ENCODE results near the gene DAGLA.

The DAGLA gene

DNA sequence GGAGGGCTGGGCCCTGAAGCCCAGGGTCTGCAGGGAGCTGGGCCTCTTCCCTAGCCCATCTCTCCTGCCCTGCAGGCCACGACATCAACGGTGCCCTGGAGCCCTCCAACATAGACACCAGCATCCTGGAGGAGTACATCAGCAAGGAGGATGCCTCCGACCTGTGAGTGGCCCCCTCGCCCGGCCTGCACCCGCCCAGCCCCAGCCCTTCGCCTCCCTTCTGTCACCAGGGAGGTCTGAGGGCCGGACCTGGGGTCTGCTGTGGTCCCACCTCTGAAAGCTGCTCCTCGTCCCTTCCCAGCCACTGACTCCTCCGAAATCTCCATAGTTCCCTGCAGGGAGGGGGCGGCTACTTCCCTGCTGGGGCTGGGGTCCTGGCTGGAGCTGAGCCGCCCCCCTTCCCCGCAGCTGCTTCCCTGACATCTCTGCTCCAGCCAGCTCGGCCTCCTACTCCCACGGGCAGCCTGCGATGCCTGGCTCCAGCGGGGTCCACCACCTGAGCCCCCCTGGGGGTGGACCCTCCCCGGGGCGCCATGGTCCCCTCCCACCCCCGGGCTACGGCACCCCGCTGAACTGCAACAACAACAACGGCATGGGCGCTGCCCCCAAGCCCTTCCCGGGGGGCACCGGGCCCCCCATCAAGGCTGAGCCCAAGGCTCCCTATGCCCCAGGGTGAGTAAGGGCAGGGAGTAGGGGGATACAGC is 85.5 kb downstream of the DAGLA start:
- no peak overlapping the region for H3K27ac ChIP-seq

DNA sequence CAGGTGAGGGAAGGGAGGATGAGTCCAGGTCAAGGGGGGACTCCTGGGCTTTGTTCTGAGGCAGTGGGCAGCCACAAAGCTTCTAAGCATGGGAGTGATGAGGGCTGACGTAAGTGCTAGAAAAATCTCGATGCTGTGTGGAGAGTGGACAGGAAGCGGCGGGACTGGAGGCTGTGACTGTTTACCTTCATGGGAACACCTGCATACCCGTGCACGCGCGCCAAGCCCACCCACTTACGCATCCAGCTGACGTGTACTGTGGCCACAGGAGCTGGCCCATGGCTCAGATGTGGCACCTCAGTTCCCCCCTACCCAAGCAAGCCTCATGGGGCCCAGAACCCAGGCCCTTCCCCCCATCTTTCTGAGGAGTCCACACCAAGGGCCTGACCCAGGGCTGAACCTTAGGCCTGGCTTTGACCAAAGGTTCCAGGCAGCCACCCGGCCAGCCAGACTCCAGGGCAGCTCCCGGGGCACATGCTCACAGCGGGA is 86.2 kb downstream of the DAGLA start:
- TF ChIP-seq, protein P1, sequence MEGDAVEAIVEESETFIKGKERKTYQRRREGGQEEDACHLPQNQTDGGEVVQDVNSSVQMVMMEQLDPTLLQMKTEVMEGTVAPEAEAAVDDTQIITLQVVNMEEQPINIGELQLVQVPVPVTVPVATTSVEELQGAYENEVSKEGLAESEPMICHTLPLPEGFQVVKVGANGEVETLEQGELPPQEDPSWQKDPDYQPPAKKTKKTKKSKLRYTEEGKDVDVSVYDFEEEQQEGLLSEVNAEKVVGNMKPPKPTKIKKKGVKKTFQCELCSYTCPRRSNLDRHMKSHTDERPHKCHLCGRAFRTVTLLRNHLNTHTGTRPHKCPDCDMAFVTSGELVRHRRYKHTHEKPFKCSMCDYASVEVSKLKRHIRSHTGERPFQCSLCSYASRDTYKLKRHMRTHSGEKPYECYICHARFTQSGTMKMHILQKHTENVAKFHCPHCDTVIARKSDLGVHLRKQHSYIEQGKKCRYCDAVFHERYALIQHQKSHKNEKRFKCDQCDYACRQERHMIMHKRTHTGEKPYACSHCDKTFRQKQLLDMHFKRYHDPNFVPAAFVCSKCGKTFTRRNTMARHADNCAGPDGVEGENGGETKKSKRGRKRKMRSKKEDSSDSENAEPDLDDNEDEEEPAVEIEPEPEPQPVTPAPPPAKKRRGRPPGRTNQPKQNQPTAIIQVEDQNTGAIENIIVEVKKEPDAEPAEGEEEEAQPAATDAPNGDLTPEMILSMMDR (IDR thresholded peaks at IDR 0.05): no peak
- Histone ChIP-seq H3K27ac (no peak overlapping the region), H3K4me3 (no peak overlapping the region)
- DNase-seq (ENCODE audit: low spot score): no peak

More for the DNA sequence above, 85.5 kb downstream of the DAGLA start:
- H3K4me3 ChIP-seq: no peak overlapping the region
- DNase-seq (ENCODE audit: low spot score): no peak
- TF ChIP-seq, protein P1 (IDR thresholded peaks at IDR 0.05): no peak

DNA sequence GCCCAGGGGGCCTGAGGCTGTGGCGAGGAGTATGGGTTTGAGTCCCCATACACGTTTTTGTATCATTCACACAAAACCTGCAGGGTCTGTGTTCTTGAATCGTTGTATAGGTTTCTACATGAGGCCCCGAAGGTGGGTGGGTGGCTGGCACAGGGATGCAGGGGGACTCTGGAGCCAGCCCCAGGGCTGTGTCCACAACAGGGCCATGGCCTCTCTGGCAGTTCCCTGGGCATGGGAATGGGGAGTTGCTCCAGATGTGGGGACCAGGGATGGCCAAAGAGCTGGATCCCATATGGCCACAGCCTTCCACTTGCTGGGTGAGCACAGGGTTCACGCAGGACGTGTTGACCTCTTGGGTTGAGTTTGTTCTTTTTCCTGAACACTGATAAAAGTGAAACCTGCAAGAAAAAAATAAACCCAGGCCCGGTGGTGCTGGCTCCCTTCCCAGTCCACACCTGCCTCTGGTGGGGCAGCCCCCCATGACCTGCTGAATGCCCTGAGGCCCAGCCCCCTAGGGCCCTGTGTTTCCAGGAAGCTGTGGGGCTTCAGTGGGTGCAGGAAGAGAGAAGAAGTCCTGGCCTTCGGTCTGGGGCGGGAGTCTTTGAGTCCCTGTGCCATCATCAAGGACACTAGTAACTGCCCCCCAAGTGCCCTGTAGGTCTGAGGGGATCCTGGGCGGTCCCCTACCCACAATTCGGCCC is 88.3 kb downstream of the DAGLA start:
- TF ChIP-seq, protein P1 (IDR thresholded peaks at IDR 0.05): no peak
- DNase-seq (ENCODE audit: low spot score): no peak
- Histone ChIP-seq H3K4me3 (no peak overlapping the region), H3K27ac (no peak overlapping the region)

DNA sequence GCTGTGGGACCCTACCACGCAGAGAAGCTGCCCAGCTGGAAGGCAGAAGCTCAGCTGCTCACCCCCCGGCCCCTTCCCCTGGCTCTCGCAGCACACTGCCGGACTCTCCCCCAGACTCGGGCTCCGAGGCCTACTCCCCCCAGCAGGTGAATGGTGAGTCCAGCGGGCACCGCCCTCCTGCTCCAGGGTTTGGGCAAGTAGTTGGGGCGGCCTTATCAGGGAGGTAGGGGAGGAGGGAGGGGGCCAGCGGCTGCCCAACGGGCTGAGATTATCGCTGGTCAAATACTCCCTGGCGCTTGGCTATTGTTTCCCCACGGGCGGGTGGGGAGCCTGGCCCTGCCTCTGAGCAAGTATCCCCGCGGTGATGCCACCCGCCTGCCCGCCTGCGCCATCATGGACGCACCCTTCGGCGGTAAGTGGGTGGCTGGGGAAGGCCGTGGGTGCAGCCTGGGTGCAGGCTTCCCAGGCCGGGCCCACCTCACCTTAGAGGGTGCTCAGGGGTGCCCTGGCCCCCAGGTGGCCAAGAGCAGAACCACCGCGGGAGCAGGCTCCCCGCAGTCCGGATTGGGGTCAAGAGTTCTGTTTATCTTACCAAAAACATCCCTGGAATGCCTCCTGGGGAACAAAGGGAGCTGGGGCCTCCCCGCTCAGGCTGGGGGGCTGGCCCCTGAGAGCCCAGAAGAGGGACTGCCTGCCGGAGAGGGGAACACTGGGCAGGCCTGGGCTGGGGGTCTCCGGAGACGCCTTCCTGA is 89.2 kb downstream of the DAGLA start:
- Histone ChIP-seq H3K4me3 (no peak overlapping the region), H3K27ac (peak overlapping the region in 1 of 2 donors; percentile 11)
- no peak for DNase-seq (ENCODE audit: low spot score)
- TF ChIP-seq, protein P1 (IDR thresholded peaks at IDR 0.05): no peak

DNA sequence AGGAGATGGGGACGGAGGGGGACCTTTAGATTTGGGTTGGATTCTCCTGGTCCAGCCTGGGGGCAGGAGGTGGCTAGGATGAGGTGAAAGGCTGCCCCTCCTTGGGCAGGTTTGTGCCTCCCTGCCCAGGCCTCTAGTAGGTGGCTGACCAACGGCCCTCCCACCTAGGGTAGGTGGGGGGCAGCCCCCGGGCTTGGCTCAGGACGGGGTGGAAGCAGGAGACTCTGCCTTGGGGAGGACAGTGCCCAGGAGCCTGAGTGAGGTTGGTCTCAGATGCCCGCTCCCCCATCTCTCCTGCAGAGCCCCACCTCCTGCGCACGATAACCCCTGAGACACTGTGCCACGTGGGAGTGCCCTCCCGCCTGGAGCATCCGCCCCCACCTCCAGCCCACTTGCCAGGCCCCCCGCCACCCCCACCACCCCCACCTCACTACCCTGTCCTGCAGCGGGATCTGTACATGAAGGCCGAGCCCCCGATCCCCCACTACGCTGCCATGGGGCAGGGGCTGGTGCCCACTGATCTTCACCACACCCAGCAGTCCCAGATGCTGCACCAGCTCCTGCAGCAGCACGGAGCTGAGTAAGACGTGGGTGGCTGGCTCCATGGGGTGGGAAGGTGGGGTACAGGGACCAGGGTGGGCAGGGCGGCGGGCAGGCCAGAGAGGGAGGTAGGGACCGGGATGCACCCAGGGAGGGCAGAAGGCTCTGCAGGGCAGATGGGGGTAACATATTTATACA is 89.9 kb downstream of the DAGLA start:
- DNase-seq (ENCODE audit: low spot score): no peak
- Histone ChIP-seq H3K4me3 (no peak overlapping the region), H3K27ac (peak overlapping the region in 1 of 2 donors; percentile 11)
- TF ChIP-seq, protein P1 (IDR thresholded peaks at IDR 0.05): no peak

DNA sequence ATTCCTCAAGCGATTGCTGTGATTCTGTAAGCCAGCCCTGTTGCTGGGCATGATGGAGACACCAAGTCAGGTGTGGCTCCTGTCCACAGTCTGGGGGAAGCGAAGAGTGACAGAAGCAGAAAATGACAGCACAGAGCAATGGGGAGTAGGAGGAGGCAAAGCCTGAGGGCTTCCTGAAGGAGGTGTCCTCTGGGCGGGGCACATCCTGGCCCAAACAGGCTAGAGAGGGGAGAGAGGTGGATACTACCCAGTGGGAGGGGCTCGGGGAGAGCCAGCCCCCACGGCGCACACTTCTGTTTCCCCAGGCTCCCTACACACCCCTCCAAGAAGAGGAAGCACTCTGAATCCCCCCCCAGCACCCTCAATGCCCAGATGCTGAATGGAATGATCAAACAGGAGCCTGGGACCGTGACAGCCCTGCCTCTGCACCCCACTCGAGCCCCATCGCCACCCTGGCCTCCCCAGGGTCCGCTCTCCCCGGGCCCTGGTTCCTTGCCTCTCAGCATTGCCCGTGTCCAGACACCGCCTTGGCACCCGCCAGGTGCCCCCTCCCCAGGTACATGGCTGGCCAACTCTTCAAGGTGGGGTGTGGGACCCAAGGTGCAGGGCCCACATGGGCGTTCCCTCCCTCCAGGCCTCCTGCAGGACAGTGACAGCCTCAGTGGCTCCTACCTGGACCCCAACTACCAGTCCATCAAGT is 91.2 kb downstream of the DAGLA start:
- H3K27ac ChIP-seq: no peak overlapping the region
- no peak for DNase-seq (ENCODE audit: low spot score)
- TF ChIP-seq, protein P1 (IDR thresholded peaks at IDR 0.05): no peak
- no peak overlapping the region for H3K4me3 ChIP-seq
